Measurements from ENCODE around the gene FSCN2. TPM values are rescaled to one million over a fixed set of nuclear protein-coding genes. Genes with fewer than 3 reads are reported as not detected.
A peak's percentile ranks its signal among the peaks of the same experiment; 100 is the strongest.

Gene FSCN2
- total and polyA plus RNA-seq, 12 donors = 0.14 to 1.3 (median 0.45) TPM; not detected in 2

GRCh38 chr17:81491761-81492160 is 36.4 kb upstream of the FSCN2 start:
- peak in 1 of 2 donors; percentile 4 for DNase-seq
- TF ChIP-seq CTCF (IDR thresholded peaks at IDR 0.05) = no peak
- ATAC-seq = no peak
- no peaks in the 10 kb centered on the region for H3K9me3 ChIP-seq
- peaks cover 0 to 12% (median 0%) of the 10 kb centered on the region in 7 donors for H3K27me3 ChIP-seq
- no peak overlapping the region for H3K4me3 ChIP-seq
- peaks cover 6 to 30% (median 19%) of the 10 kb centered on the region in 9 donors for H3K4me1 ChIP-seq
- H3K36me3 ChIP-seq = no peaks in the 10 kb centered on the region
- 16 to 29% methylated on average over 5 of the region's 5 CpGs for WGBS, 2 donors
- no peak overlapping the region for H3K27ac ChIP-seq
- intact Hi-C loops (cut with DNase I) = no loop called here

GRCh38 chr17:81492202-81492601 is 36.0 kb upstream of the FSCN2 start:
- intact Hi-C loops (cut with DNase I) = no loop called here
- 58 to 62% methylated on average over 18 of the region's 18 CpGs for WGBS, 2 donors
- peak in 1 of 2 donors; percentile 2 for DNase-seq
- Histone ChIP-seq H3K27ac (no peak overlapping the region), H3K27me3 (peaks cover 0 to 12% (median 0%) of the 10 kb centered on the region in 7 donors), H3K4me1 (peaks cover 6 to 26% (median 14%) of the 10 kb centered on the region in 9 donors), H3K9me3 (no peaks in the 10 kb centered on the region), H3K36me3 (no peaks in the 10 kb centered on the region), H3K4me3 (no peak overlapping the region)
- no peak for TF ChIP-seq CTCF (IDR thresholded peaks at IDR 0.05)
- ATAC-seq = no peak

- Histone ChIP-seq H3K27ac (no peak overlapping the region), H3K27me3 (peaks cover 0 to 12% (median 0%) of the 10 kb centered on the region in 7 donors), H3K36me3 (no peaks in the 10 kb centered on the region), H3K4me1 (peaks cover 2 to 21% (median 9%) of the 10 kb centered on the region in 9 donors), H3K4me3 (no peak overlapping the region), H3K9me3 (no peaks in the 10 kb centered on the region)
- DNase-seq (peak in 1 of 2 donors; percentile 4), ATAC-seq (no peak)
- intact Hi-C loops (cut with DNase I) = no loop called here
- TF ChIP-seq CTCF (IDR thresholded peaks at IDR 0.05) = no peak
- WGBS, 2 donors = 85 to 86% methylated on average over 8 to 9 of the region's 9 CpGs
Measured at GRCh38 chr17:81492706-81493105, 35.5 kb upstream of the FSCN2 start.

GRCh38 chr17:81493198-81494038 is 34.8 kb upstream of the FSCN2 start:
- TF ChIP-seq CTCF (IDR thresholded peaks at IDR 0.05) = no peak

More at GRCh38 chr17:81493198-81494038, 34.8 kb upstream of the FSCN2 start:
- Histone ChIP-seq H3K27ac (no peak overlapping the region), H3K36me3 (no peaks in the 10 kb centered on the region), H3K4me1 (peaks cover under 1 to 16% (median 7%) of the 10 kb centered on the region in 9 donors), H3K4me3 (no peak overlapping the region), H3K9me3 (no peaks in the 10 kb centered on the region), H3K27me3 (peaks cover 0 to 12% (median 0%) of the 10 kb centered on the region in 7 donors)
- ATAC-seq (no peak), DNase-seq (peak in 1 of 2 donors; percentile 3)
- WGBS, 2 donors = 85 to 87% methylated on average over 16 of the region's 16 CpGs
- intact Hi-C loops (cut with DNase I) = no loop called here
